COR-L47 (cell line): ENCODE results near the gene ATAD2B.
A peak's percentile ranks its signal among the peaks of the same experiment; 100 is the strongest.
"Not testable (repeated sequence)": the region's sequence is repeated elsewhere in the genome, so short reads cannot be mapped to it uniquely, and the experiment has no call there.

Experiments used
- DNase-seq: peaks from one replicate; lab custom pipeline; 2025; lab: John Stamatoyannopoulos, UW

The ATAD2B gene

GRCh38 chr2:23926750-23927571, at the start of gene ATAD2B:
ATAD2B (minus strand) TSS chr2:23927123; CDS start chr2:23926770, 353 bp downstream.
- peak; percentile 93 for DNase-seq

GRCh38 chr2:23967846-23968245, 40.9 kb upstream of the ATAD2B start:
- DNase-seq, result no peak

GRCh38 chr2:23954325-23955014, 27.5 kb upstream of the ATAD2B start:
- DNase-seq, result no peak

GRCh38 chr2:23953625-23954024, 26.7 kb upstream of the ATAD2B start:
- no peak for DNase-seq

DNA sequence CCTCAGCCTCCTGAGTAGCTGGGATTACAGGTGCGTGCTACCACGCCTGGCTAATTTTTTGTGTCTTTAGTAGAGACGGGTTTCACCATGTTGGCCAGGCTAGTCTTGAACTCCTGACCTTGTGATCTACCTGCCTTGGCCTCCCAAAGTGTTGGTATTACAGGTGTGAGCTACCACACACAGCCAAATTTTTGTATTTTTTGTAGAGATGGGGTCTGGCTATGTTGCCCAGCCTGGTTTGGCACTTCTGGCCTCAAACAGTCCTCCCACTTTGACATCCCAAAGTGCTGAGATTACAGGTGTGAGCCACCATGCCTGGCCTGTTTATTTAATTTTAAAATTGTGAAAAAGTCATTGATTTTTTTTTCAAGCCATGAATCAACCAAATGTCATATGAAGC, 25.6 kb upstream of the ATAD2B start:
- not testable (repeated sequence) for DNase-seq

GRCh38 chr2:23947350-23947749, 20.4 kb upstream of the ATAD2B start:
- DNase-seq, result no peak

DNA sequence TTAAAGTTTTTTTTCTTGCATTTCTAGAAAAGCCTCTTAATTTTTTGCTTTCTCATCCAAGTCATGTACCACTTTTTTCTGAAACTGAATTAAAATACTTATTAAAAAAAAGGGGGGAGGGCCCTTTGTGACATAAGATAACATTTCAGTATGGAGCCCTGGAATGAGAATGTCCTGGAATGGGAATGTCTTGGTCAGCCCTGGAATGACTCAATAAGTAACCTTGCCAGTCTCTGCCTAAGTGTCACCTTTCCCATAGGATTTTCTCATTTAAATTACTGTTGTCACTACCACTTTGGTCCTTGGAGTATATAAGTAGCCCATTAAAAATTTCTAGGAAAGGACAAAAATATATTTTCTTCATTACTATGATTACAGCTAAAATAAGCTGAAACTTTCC, 18.1 kb upstream of the ATAD2B start:
- DNase-seq, result no peak

GRCh38 chr2:23944527-23944926, 17.6 kb upstream of the ATAD2B start:
- no peak for DNase-seq

DNA sequence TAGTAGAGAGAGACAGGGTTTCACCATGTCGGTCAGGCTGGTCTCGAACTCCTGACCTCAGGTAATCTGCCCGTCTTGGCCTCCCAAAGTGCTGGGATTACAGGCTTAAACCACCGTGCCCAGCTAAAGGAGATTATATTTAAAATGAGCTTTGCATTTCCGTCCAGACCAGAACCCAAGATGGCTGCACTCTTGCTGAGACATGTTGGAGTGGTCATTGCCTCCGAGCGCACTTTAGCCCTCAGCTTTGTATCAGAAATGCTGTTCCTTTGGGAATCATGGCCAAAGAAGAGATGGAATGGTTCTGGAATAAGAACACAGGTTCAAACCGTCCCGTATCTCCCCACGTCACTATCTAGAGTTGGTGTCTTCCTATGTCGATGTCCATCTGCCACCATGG, 16.7 kb upstream of the ATAD2B start:
- DNase-seq, result no peak

DNA sequence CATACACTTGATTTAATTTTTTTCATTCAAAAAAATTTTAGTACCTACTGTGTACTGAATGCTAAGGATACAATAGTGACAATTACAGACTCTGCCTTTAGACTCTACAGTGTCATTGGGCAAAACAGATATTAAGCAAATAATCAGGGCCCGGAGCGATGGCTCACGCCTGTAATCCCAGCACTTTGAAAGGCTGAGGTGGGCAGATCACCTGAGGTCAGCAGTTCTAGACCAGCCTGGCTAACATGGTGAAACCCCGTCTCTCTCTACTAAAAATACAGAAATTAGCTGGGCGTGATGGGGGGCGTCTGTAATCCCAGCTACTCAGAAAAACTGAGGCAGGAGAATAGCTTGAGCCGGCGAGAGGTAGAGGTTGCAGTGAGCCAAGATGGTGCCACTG, 14.7 kb upstream of the ATAD2B start:
- no peak for DNase-seq

GRCh38 chr2:23940718-23941620, 14.0 kb upstream of the ATAD2B start:
- peak; percentile 3 for DNase-seq

DNA sequence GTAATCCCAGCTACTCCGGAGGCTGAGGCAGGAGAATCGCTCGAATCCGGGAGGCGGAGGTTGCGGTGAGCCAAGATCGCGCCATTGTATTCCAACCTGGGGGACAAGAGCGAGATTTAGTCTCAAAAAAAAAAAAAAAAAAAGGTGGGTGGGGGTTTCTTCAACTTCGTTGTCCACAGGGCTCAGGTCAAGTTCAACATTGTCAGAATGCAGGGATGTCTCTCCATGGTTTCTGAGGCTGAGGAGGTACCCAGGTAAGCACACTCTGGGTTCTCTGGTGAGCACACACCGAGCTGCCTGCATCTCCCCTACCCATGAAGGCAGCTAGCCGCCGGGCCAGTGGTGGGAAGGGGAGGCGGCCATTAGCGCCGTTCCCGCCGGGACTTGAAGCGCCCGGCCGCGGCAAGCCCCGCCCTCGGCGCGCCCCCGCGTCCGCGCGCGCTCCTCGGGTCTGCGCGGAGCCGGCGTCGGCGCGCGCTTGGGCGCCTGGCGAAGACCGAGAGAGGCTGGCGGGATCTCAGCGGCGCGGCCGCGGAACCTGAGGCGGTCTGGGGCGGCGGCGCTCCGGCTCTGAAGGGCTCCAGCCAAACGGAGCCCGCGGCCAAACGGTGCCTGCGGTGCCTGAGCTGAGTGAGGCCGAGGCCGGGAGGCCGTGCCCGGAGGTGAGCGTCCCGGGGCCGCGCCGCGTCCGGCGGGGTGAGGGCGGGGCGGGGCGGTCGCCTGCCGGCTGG, 13.2 kb upstream of the ATAD2B start, which contains the start of gene UBXN2A:
TSS of gene UBXN2A (plus strand) at position 477 of the 731 bp plus-strand sequence. CDS start 17,852 bp downstream, outside the sequence.
- DNase-seq, result peak; percentile 82

- no peak for DNase-seq
These were observed 7.3 kb upstream of the ATAD2B start for GRCh38 chr2:23934259-23934658.

DNA sequence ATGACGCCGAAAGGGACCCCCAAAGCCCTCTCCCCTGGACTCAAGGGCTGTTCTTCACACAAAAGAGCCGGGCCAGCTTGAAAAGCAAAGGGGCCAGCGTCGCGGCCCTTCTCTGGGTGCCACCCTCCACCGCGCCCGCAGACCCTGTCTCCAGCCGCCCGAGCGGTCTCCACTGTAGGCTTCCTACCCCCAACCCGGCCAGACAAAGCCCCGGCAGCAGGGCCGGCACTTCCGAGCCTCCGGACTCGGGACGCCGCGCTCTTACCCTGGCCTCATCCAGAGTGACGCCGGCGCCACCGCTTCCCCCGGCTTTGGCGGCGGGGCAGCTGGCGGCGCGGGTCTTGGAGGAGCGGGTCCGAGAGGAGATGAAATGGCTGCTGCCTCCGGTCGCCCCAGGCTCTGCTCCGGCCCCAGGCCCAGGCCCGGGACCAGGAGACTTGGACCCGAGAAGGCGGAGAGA, 603 bp downstream of the ATAD2B start:
- no peak for DNase-seq

DNA sequence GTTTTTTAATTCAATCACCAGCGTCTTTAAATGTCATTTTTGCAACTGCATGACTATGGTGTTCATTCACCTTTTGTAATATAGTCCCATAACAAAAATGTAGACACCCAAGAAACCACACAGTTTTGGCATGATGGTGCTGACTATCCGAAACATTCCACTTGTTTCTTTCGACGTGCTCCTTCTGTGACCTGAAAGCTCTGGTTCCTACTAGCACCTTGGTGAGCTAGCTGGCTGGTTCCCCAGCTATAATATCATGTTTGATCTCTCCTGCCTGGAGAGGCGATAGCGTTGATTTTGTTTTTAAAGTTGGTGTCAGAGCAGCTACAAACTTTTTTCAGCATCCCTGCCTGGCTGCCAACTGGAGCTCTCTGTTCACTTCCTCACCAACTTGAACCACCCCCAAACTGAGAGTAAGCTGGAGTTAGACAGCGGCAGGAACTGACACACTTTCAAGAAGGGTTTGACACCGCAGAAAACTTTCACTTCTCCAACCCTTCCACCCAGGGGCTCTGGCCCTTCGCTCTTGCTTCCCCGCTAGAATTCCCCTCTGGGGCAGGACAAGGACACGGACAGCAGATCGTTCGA, 1.1 kb downstream of the ATAD2B start:
- DNase-seq, result no peak

- no peak for DNase-seq
These were observed 2.1 kb downstream of the ATAD2B start for GRCh38 chr2:23924589-23925359.

- no peak for DNase-seq
These were observed 8.0 kb downstream of the ATAD2B start for GRCh38 chr2:23918837-23919489.

DNA sequence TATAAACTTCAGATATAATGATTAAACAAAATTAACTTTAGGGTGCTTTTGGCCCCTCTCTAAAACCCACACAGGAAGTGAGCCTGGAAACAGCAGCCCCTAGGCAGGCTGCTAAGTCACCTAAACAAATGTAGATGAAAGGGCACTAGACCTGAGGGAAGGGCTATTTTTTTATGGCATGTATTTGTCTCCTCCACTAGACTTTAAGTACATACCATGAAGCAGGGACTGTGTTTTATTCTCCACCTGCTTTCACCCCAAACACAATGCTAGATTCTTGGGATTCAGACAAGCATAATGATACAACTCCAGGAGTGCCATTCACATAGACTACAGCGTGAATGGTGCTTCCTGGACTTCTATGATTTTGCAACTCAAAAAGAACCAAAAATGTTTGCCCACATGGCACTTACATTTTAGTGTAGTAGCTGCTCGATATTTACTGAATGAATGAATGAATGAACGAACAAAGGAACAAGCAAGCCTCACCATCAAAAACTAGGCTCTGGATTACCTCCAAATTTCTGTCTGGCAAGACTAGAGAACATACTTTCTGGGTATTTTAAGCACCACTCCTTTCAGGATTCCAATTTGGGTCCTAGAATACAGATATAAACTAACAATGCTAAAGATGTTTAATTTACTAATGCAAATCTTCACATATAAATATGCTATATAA, 10.1 kb downstream of the ATAD2B start:
- no peak for DNase-seq

GRCh38 chr2:23915327-23915726, 11.6 kb downstream of the ATAD2B start:
- DNase-seq, result no peak
